Stimulated activated CD4-positive, alpha-beta T cell treated with anti-CD3 and anti-CD28 coated beads, TNF-alpha, amount 100 ng/mL, for 4 hours (primary cell): ENCODE data around the gene MAGI2.
"Not testable (repeated sequence)": the region's sequence is repeated elsewhere in the genome, so short reads cannot be mapped to it uniquely, and the experiment has no call there.

ENCODE experiments used
- DNase-seq, 3 experiments: peaks; one replicate each; pipeline ENCODE4 v3.0.0-alpha.2; 2020; ENCODE audit warnings: low read depth in 3 of 3

MAGI2 gene

DNA sequence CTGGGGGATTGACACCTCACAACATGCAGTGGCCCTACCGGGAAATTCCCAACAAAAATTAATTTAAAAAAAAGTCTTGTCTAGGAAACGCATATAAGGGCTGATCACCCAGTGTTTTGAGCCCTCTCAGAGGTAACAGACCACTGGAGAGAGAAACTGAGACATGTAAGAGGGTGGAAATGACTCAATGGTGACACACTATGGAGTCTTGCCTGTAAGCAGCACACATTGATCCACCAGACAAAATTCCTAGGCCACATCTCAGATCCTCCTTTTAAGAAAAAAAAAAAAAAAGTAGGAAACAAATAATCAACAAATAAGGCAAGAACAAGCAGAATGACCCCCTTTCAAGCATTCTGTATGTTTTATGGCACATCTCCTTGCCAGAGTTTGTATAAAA is 296.2 kb downstream of the MAGI2 start:
- no peak for DNase-seq

GRCh38 chr7:79149831-79150230 is 303.6 kb downstream of the MAGI2 start:
- no peak for DNase-seq

DNA sequence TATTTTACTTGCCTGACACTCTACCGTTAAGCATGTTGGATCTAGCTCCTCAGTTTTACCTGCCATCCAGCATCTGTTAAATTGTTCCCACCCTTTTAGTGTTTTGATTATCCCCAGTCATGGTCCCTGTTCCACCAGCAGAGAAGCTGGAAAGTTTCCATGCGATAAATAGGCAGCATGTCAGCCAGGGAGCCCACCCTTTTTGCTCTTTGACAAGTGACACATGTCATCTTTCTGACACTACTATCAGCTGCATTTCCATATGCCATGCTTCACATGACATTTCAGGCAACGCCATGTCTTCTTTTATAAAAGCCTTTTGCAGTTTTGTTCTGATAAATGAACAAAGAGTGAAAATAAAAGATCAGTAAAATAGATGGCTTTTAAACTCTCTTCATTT is 310.8 kb downstream of the MAGI2 start:
- DNase-seq = no peak

GRCh38 chr7:79141252-79141651 is 312.2 kb downstream of the MAGI2 start:
- DNase-seq = no peak

GRCh38 chr7:79137942-79138341 is 315.5 kb downstream of the MAGI2 start:
- no peak for DNase-seq

- DNase-seq = no peak
Measured at GRCh38 chr7:79132844-79133451, 320.5 kb downstream of the MAGI2 start.

DNA sequence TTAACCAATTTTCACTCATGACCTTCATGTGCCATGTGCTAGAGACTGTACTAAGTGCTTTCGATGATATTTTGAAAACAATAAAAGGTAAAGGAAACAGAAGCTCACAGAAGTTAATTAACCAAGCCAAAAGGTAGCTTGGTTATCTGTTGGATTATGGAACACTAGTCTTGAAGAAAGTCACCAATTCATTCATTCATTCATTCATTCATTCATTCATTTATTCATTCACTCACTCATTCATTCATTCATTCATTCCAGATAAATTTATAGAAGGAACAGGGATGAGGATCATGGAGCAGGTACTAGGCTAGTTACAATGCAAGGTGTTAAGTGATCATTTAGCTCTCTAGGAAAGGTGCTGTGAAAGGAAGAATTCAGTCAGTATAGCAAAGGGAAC is 322.8 kb downstream of the MAGI2 start:
- DNase-seq = no peak

DNA sequence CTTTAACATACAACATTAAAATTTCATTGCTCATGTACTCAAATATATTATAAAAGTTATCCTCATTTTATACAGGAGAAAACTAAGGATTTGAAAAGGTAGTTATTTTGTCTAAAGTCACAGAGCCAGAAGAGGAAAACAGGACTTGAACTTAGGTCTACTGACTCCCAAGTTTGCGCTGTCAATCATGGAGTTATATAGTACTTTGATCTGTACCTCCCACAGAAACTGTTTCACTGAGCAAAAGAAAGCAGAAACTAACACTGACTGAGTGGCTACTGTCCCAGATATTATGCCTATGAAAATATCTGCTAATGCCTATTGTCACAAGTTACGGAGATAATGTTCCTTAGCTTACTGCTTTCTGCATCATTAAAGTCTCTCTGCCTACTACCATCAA is 329.1 kb downstream of the MAGI2 start:
- DNase-seq = no peak

DNA sequence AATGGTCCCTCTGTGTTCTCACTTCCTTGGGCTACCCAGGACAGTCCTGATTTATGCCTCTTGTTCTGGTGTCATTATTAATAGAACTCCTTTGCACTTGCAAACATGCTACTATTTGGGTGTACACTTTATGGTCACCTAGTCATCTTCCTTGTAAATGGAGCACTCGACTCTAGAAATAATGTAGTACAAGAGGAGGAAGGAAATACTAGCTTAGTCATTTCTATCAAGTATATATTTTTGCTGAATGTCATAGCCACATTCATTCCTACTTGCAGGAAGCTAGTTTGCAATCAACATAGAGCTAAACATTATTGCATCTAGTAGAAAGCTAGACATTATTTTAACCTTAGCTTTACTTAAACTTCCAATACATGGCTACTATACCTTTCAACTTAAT is 335.3 kb downstream of the MAGI2 start:
- DNase-seq = no peak

DNA sequence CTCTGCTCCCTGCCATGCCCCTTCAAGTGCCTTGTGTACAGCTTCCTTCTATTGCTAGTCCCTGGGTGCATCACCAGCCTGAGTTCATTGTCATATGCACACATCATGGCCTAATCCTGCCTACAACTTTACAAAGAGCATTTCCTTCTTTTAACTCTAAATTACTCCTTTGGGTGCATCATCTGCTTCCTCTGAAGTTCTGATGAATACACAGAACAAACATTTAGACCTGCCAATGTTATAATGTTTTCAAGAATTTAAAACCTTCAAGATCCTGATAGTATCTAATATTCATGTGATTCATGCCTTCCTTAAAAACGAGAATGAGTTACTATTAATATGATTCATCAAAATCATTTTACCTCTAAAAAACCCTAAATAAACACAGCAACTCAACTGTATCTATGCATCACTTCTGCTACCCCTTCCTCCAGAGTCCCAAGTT is 357.1 kb downstream of the MAGI2 start:
- no peak for DNase-seq

DNA sequence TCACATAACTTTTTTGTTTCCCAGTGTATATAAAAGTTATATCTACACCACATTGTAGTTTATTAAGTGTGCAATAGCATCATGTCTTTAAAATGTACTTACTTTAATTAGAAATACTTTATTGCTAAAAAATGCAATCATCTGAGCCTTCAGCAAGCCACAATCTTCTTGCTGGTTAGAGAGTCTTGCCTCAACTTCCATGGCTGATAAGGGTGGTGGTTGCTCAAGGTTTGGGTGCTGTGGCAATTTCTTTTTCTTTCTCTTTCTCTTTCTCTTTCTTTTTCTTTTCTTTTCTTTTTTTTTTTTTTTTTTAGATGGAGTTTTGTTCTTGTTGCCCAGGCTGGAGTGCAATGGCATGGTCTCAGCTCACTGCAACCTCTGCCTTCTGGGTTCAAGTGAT is 360.0 kb downstream of the MAGI2 start:
- no peak for DNase-seq

GRCh38 chr7:79091661-79092060 is 361.8 kb downstream of the MAGI2 start:
- no peak for DNase-seq

DNA sequence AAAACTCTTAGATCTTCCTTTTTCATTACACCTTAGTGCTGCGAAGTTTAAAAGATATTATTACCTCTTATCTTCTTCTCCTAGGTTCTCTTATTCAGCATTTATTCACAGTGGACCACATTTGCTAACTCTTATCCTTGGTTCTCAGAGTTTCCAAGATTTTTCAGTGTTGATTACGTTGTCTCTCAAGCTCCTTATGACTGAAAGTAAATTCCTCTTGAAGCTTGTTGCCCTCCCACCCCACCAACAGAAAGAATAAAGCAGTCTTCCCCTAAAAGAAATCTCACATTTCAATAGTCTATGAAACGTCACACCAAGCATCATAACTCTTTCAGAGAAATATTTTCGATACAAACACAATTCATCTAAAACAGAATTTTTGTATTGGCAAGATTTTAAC is 362.5 kb downstream of the MAGI2 start:
- no peak for DNase-seq

DNA sequence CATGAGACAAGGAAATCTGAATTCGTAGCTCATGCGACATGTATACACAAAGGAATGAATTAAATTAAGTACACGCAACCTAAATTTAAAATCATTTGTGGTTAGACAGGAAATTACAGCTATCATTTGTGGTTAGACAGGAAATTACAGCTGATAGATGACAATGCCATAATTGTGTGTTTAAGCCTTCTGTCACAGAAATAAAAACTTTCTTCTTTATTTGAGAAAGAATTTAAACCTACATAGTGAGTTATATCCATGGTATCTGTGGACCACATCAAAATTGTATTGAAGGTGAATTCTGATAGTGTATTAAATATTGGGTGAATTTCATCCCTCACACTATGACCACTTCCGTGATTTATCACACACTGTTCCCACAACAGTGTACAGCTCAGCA is 362.9 kb downstream of the MAGI2 start:
- no peak for DNase-seq

- no peak for DNase-seq
Measured at GRCh38 chr7:79084423-79084822, 369.0 kb downstream of the MAGI2 start.

DNA sequence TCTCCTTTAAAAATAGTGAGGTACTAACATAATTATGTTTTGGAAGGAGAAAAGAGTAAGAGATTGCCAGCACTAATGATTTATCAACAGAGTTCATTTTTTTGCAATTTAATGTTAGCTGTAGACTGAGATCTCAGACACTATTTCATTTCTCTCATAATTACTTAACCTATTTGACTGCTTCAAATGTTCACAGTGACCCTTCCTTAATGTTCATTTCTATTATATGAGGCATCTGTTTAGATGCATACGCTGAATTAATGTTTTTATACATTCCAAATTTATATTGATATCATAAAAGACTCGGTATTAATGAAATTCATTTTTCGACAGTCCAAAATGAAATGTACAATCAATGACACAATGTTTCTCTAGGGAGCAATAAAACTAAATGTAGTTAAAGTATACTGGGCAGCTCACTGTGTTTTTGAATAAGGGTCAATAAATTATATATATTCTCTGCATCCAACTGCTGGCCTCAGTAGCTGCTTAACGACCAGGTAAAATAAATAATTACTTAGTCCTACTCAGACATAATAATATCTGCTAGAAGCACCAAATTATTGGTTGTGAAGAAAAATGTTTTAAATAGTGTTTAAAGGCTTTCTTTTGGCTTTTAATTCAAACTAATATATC is 373.4 kb downstream of the MAGI2 start:
- no peak for DNase-seq

DNA sequence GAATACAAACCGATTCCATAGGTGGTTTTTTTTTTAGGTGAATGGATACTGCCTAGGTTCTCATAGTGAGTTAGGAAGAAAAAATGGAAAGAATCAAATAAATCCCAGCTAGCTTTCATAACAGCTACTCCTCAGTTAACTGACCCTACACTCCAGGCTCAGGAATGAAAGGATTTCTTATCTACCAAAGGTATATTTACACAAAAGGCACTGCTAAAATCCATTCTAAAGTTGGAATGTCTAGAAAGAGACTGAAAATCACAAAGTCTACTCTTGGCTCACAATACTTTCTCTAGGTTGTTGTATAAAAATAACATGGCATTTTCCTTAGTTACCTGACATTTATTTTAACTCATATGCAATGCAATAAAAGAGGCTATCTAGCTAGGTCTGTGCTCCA is 375.2 kb downstream of the MAGI2 start:
- no peak for DNase-seq

GRCh38 chr7:79071187-79071586 is 382.3 kb downstream of the MAGI2 start:
- DNase-seq = not testable (repeated sequence)

DNA sequence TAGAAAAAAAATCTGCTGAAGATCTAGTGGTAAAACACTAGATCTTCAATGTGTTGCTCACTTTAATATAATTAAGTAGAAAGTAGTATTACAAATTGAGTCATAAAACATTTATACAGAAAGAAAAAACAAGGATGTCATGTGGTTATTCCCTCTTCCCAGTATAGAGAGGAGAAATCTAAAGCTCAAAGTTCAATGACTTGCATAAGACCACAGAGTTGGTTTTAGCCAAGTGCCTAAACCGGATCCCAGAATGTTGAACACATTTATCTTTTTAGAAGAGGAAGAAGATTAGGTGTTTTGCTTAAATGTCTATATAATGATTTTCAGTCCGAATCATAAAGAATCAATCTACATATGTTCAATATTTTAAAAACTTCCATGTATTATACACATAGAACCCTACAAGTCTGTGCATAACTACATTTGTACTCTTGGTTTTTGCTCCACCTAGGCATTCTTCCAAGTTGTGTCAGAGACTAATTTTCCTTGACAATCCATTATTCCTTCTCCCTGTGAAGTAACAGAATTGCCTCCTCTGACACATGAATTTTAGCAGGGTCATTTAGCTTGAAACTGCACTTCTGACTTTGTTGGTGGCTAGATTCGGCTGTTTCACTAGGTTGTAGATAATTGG is 389.2 kb downstream of the MAGI2 start:
- no peak for DNase-seq

- no peak for DNase-seq
Measured at GRCh38 chr7:79063019-79063698, 390.3 kb downstream of the MAGI2 start.

GRCh38 chr7:79060498-79060897 is 393.0 kb downstream of the MAGI2 start:
- DNase-seq = no peak

DNA sequence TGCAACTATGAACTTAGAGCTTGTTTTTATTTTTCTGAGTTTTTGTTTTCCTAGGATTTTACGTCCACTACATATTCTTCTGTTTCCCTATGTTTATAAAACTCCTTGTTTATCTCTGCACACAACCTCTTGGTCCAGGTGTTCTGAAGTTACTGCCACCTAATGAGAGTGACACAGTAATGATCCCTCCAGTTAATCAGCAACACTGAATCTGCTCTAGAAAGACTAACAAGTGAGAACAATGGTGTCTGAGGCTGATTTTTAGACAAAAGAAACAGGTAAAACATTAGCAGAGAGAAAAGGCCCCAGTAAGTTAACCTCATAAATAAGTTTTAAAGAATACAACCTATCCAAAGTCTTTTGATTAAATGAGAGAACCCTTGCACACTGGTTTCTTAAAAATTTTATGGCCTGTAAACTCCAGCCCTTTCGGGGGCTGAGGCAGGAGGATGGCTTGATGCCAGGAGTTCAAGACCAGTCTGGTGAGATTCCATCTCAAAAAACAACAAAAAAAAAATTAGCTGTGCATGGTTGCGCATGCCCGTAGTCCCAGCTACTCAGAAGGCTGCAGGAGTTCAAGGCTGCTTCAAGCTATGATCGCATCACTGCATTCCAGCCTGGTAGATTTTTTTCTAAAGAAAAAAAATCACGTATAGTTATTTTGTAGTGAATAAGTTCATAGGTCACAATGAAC is 397.6 kb downstream of the MAGI2 start:
- DNase-seq = no peak
